ENCODE data around the gene KIDINS220.

DNA sequence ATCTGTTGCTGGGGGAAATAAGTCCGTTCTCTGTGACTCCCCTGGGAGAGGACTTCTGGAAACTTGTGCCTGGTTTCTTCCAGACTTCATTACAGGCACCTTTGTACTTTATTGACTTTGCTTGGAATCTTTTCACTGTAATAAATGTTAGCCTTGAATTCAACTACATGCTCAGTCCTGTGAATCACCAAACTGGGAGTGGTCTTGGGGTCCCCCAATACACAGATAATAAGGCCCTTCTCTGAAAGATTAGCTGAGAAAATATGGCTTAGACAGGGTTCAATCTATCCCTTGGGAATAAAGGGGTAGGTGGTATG lies 48.7 kb upstream of the KIDINS220 start:
- TF ChIP-seq EP300 (IDR thresholded peaks at IDR 0.05) (no peak), CTCF (IDR thresholded peaks at IDR 0.05) (no peak)

All from ovary (tissue), 3 donors.